Ishikawa (cell line): ENCODE results near the gene LDHA.

ENCODE experiments used
- CREB1 ChIP-seq: IDR thresholded peaks from 2 replicates; pipeline ENCODE4 v1.6.1; 2012; ENCODE audit warnings: low read depth
- EGR1 ChIP-seq: IDR thresholded peaks from 2 replicates; pipeline ENCODE4 v1.6.1; 2012
- EP300 ChIP-seq: IDR thresholded peaks from 2 replicates; pipeline ENCODE4 v1.6.1; 2012; ENCODE audit warnings: borderline replicate concordance
- FOXM1 ChIP-seq: IDR thresholded peaks from 2 replicates; pipeline ENCODE4 v1.6.1; 2012; ENCODE audit warnings: low read depth, borderline replicate concordance
- NFIC ChIP-seq: IDR thresholded peaks from 2 replicates; pipeline ENCODE4 v1.6.1; 2012
- RAD21 ChIP-seq: IDR thresholded peaks from 2 replicates; pipeline ENCODE4 v1.6.1; 2012; ENCODE audit warnings: low read depth
- TAF1 ChIP-seq: IDR thresholded peaks from 2 replicates; pipeline ENCODE4 v1.6.1; 2012; ENCODE audit warnings: low read depth, mild to moderate bottlenecking
- TCF12 ChIP-seq: IDR thresholded peaks from 2 replicates; pipeline ENCODE4 v1.6.1; 2012; ENCODE audit warnings: low read depth
- YY1 ChIP-seq: IDR thresholded peaks from 2 replicates; pipeline ENCODE4 v1.6.1; 2012; ENCODE audit warnings: low read depth
- ZBTB7A ChIP-seq: IDR thresholded peaks from 2 replicates; pipeline ENCODE4 v1.6.1; 2012; ENCODE audit warnings: low read depth
- TF ChIP-seq, protein P1 (sequence below): IDR thresholded peaks from 2 replicates; pipeline ENCODE4 v1.6.1; 2012
- TF ChIP-seq, protein P2 (sequence below): IDR thresholded peaks from 2 replicates; pipeline ENCODE4 v1.6.1; 2012

DNA sequence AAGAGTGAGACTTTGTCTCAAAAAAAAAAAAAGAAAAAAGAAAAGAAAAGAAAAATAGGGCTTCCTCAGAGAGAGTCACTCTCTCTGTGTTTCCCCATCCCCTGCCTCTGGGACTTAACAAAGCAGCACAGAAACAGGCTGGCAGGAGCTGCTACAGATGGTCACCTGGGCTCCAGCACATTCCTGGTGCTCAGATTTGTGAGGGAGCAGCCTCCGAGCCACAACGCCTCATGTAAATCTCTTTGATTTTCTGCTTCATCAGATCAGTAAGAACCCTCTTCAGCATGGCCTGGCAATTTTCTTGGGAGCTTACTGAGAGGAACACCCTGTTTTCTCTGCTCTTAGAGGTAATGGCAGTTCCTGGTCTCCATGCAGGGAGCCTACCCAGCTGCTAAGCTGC is 15.2 kb upstream of the LDHA start:
- TF ChIP-seq EP300 (no peak), CREB1 (no peak), EGR1 (no peak), RAD21 (no peak), TAF1 (no peak), FOXM1 (no peak), ZBTB7A (no peak), YY1 (no peak), TCF12 (no peak), NFIC (no peak)
- TF ChIP-seq, protein P1, sequence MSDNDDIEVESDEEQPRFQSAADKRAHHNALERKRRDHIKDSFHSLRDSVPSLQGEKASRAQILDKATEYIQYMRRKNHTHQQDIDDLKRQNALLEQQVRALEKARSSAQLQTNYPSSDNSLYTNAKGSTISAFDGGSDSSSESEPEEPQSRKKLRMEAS: no peak
- TF ChIP-seq, protein P2, sequence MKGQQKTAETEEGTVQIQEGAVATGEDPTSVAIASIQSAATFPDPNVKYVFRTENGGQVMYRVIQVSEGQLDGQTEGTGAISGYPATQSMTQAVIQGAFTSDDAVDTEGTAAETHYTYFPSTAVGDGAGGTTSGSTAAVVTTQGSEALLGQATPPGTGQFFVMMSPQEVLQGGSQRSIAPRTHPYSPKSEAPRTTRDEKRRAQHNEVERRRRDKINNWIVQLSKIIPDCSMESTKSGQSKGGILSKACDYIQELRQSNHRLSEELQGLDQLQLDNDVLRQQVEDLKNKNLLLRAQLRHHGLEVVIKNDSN: no peak
